ENCODE results near the gene PTGES. TPM values are rescaled to one million over a fixed set of nuclear protein-coding genes. Genes with fewer than 3 reads are reported as not detected.
A peak's percentile ranks its signal among the peaks of the same experiment; 100 is the strongest.
"Not testable (repeated sequence)": the region's sequence is repeated elsewhere in the genome, so short reads cannot be mapped to it uniquely, and the experiment has no call there.

PTGES gene
- total and polyA plus RNA-seq, 9 of the 15 experiments (the other 6 are each of a cell fraction or from before 2014, with no cell fraction given): 0.13 TPM; not detected in 8

- TF ChIP-seq, protein P1, sequence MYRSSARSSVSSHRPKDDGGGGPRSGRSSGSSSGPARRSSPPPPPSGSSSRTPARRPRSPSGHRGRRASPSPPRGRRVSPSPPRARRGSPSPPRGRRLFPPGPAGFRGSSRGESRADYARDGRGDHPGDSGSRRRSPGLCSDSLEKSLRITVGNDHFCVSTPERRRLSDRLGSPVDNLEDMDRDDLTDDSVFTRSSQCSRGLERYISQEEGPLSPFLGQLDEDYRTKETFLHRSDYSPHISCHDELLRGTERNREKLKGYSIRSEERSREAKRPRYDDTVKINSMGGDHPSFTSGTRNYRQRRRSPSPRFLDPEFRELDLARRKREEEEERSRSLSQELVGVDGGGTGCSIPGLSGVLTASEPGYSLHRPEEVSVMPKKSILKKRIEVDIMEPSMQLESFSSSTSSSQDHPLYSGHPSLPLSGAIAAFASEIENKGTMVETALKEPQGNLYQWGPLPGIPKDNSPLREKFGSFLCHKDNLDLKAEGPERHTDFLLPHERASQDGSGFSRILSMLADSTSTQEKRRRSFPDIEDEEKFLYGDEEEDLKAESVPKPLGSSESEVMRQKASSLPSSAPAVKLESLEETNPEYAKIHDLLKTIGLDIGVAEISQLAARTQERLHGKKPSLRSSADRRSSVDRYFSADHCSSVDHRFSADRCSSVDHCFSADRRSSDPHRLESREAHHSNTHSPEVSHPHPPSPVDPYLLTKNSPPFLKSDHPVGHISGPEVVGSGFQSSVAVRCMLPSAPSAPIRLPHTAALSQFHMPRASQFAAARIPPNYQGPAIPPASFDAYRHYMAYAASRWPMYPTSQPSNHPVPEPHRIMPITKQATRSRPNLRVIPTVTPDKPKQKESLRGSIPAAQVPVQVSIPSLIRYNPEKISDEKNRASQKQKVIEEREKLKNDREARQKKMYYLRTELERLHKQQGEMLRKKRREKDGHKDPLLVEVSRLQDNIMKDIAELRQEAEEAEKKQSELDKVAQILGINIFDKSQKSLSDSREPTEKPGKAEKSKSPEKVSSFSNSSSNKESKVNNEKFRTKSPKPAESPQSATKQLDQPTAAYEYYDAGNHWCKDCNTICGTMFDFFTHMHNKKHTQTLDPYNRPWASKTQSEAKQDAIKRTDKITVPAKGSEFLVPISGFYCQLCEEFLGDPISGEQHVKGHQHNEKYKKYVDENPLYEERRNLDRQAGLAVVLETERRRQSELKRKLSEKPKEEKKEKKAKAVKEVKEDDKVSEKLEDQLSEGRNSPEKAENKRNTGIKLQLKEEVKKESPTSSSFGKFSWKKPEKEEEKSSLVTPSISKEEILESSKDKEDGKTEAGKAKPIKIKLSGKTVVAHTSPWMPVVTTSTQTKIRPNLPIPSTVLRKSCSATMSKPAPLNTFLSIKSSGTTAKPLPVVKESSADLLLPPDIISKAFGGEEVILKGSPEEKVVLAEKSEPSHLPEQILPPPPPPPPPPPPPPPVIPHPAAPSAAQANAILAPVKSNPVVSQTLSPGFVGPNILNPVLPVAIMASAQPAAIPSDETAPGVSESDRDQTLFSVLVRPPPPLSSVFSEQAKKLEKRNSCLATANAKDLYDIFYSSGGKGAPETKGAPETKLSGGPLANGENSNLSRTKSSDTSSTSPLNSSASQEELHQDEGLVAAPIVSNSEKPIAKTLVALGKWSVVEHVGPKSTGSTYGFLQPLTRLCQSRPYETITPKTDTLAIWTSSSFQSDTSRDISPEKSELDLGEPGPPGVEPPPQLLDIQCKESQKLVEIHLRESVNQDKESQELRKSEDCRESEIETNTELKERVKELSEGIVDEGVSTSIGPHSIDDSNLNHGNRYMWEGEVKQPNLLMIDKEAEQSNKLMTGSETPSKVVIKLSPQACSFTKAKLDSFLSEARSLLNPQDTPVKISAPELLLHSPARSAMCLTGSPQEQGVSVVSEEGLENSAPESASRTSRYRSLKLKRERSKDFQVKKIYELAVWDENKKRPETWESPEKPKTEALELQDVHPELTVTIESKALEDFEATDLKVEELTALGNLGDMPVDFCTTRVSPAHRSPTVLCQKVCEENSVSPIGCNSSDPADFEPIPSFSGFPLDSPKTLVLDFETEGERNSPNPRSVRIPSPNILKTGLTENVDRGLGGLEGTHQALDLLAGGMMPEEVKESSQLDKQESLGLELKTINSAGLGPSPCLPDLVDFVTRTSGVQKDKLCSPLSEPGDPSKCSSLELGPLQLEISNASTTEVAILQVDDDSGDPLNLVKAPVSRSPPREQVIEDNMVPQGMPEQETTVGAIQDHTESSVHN (IDR thresholded peaks at IDR 0.05; ENCODE audit: borderline replicate concordance in 1 of 2, low read depth in 1 of 2): peak in 1 of 2 experiments; percentile 80; a peak in 1 of 4 replicates
- TF ChIP-seq NBN (IDR thresholded peaks at IDR 0.05; ENCODE audit: low read depth): peak; percentile 79
- peak in 1 of 2 experiments; percentile 91; a peak in 2 of 4 replicates for TF ChIP-seq HDAC1 (IDR thresholded peaks at IDR 0.05)
- peak; percentile 12 for TF ChIP-seq POLR3A (IDR thresholded peaks at IDR 0.05; ENCODE audit: borderline replicate concordance, extremely low read depth, insufficient read depth, insufficient read length)
- TF ChIP-seq FOXJ3 (CRISPR knock-in tag; IDR thresholded peaks at IDR 0.05): peak; percentile 26; the same call in 1 of the 2 replicates
- TF ChIP-seq JUN (IDR thresholded peaks at IDR 0.05; ENCODE audit: borderline replicate concordance, low read depth, low read length): 0 out of 2 replicates have a peak, but pooled peaks have one; percentile 60
- TF ChIP-seq JUN (CRISPR knock-in tag; IDR thresholded peaks at IDR 0.05; ENCODE audit: borderline replicate concordance): not testable (repeated sequence)
- TF ChIP-seq ADNP (tag; IDR thresholded peaks at IDR 0.05): peak; percentile 93
- TF ChIP-seq MAFG (tag; conservative IDR thresholded peaks at IDR 0.05): peak; percentile 84
- TF ChIP-seq TBP (optimal IDR thresholded peaks at IDR 0.05; ENCODE audit: low read depth, low read length): peak; percentile 45
Observed at GRCh38 chr9:129762370-129762984, 9.6 kb upstream of the PTGES start (continued).
